ENCODE results near the gene UFL1.

The UFL1 gene

DNA sequence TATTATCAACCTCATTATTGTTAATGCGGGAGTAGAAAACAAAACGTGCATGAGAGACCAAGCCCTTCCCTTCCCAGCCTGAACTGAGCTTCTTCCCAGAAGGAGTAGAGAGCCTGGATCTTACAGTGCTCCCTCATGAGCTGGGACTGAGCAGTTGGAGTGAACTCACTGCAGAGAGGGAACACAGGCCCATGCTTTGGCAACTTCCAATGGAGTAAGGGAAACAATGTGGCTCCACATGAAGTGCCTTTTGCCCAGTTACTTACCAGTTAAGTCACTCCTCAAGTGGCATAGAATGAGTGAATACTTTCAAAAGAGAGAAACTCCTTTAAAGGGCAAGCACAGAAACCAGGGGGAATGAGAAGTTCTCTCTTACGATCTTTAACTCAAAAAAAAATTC is 53.8 kb downstream of the UFL1 start:
- no peak for DNase-seq (ENCODE audit: low spot score)

DNA sequence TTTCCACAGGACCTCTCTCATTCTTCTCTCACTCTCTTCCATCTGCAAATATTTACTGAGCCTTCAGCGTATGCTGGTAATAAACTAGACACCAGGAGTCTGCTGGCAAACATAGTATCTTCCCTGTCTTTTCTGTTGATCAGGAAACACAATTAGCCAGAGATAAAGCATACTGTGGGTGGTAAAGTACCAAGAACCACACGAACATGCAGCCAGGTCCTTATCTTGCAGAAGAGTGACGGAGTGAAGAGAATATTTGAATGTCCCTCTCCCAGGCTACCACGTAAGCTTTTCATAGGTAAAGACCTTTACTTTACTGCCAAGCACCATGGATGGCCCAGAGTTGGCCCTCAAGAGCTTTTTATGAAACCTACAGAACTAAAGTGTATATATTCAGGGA is 54.6 kb downstream of the UFL1 start:
- DNase-seq (ENCODE audit: low spot score): no peak

DNA sequence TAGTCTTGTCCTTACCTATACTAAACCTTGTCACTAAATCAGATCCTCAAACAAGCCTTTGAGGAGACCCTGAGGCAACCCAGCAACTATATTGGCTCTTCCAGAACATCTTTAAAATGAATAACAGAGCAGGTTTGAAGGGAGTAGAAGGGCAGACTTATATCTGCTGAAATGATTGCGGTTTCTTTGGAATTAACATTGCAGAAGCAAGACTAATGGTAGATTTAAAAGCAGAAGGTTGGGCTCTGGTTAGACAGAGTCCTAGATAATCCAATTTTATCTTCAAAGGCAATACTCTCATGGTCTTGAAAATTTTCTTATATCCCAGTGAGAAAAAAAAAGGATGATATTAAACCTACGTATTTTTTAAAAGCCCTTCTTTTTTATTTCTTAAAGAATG is 60.4 kb downstream of the UFL1 start:
- DNase-seq (ENCODE audit: low spot score): no peak

DNA sequence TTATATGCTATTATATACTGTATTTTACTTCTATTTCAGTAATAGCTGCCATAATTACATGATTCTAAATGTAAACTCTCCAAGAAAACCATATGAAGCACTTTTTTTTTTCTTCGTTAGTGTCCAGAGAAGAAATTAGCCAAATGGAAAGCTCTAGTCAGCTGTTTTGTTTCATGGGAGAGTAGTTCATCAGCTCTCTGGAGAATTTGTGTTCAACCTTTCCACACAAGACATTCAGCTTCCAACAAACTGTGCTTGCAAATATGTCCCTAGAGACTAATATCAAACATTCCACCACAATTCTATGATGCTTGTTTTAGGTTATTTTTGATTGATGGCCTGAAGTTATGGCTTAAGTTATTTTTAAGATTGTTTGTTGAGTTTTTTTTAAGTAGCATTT is 60.8 kb downstream of the UFL1 start:
- DNase-seq (ENCODE audit: low spot score): no peak

DNA sequence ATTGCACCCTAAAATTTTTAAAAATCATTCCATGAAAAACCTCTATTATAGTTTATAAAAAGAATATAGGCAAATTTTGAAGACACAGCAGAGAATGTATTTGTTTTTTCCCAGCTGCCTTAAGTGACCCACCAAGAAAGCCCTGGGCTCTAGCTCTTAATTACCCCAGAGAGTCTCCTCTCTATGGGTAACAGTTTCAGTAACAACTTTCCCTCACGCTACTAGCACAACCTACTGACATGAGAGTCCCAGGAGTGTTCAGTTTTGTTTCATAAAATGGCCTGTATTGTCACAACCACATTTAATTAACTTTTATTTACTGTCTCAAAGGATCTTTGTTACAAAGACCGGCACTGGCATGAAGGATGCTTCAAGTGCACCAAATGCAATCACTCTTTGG is 82.8 kb downstream of the UFL1 start:
- no peak for DNase-seq (ENCODE audit: low spot score)

Data from activated CD4-positive, alpha-beta T cell treated with anti-CD3 and anti-CD28 coated beads, Interleukin-2, Interleukin-4, amounts not matched to agents 100 ng/mL and 50 ng/mL, durations not matched to agents 16 hours and 8 hours (primary cell).